Measurements from ENCODE around the gene PRDM13. TPM values are rescaled to one million over a fixed set of nuclear protein-coding genes. Genes with fewer than 3 reads are reported as not detected.

The PRDM13 gene
- total RNA-seq, 1 donor from 2014 or later: not detected

- H3K4me1 ChIP-seq: no peaks in the 10 kb centered on the region
- no peaks in the 10 kb centered on the region for H3K27me3 ChIP-seq (ENCODE audit: low read depth)
- DNase-seq: no peak
- H3K36me3 ChIP-seq: no peaks in the 10 kb centered on the region
- no peaks in the 10 kb centered on the region for H3K9me3 ChIP-seq
- TF ChIP-seq CTCF (IDR thresholded peaks at IDR 0.05): no peak
- no peak overlapping the region for H3K27ac ChIP-seq
- ATAC-seq: no peak
- H3K4me3 ChIP-seq: no peak overlapping the region
- intact Hi-C loops (cut with DNase I): no loop called here
These were observed 32.5 kb upstream of the PRDM13 start for GRCh38 chr6:99573980-99574617.

GRCh38 chr6:99575544-99576227 is 30.9 kb upstream of the PRDM13 start:
- no peaks in the 10 kb centered on the region for H3K27me3 ChIP-seq (ENCODE audit: low read depth)
- intact Hi-C loops (cut with DNase I): no loop called here
- H3K27ac ChIP-seq: no peak overlapping the region
- ATAC-seq (no peak), DNase-seq (no peak)
- no peak overlapping the region for H3K4me3 ChIP-seq
- no peaks in the 10 kb centered on the region for H3K9me3 ChIP-seq
- no peak for TF ChIP-seq CTCF (IDR thresholded peaks at IDR 0.05)
- H3K36me3 ChIP-seq: no peaks in the 10 kb centered on the region
- no peaks in the 10 kb centered on the region for H3K4me1 ChIP-seq

GRCh38 chr6:99579781-99580180 is 26.9 kb upstream of the PRDM13 start:
- Histone ChIP-seq H3K27me3 (ENCODE audit: low read depth) (no peaks in the 10 kb centered on the region), H3K9me3 (no peaks in the 10 kb centered on the region), H3K27ac (no peak overlapping the region), H3K4me3 (no peak overlapping the region), H3K36me3 (no peaks in the 10 kb centered on the region), H3K4me1 (no peaks in the 10 kb centered on the region)
- TF ChIP-seq CTCF (IDR thresholded peaks at IDR 0.05): no peak
- intact Hi-C loops (cut with DNase I): no loop called here
- ATAC-seq (no peak), DNase-seq (no peak)

- Histone ChIP-seq H3K9me3 (no peaks in the 10 kb centered on the region), H3K27ac (no peak overlapping the region), H3K4me1 (peaks cover 35% of the 10 kb centered on the region), H3K4me3 (no peak overlapping the region), H3K27me3 (ENCODE audit: low read depth) (peaks cover 52% of the 10 kb centered on the region), H3K36me3 (no peaks in the 10 kb centered on the region)
- ATAC-seq: no peak
- DNase-seq: no peak
- intact Hi-C loops (cut with DNase I): no loop called here
- TF ChIP-seq CTCF (IDR thresholded peaks at IDR 0.05): no peak
These were observed 18.8 kb upstream of the PRDM13 start for GRCh38 chr6:99587792-99588191.

- intact Hi-C loops (cut with DNase I): no loop called here
- H3K4me3 ChIP-seq: peak overlapping the region; percentile 65
- TF ChIP-seq CTCF (IDR thresholded peaks at IDR 0.05): peak; percentile 66
- H3K27me3 ChIP-seq (ENCODE audit: low read depth): peaks cover 60% of the 10 kb centered on the region
- H3K4me1 ChIP-seq: peaks cover 39% of the 10 kb centered on the region
- H3K9me3 ChIP-seq: no peaks in the 10 kb centered on the region
- DNase-seq: peak; percentile 85
- H3K27ac ChIP-seq: no peak overlapping the region
- peak; percentile 95 to 97 for ATAC-seq
- no peaks in the 10 kb centered on the region for H3K36me3 ChIP-seq
These were observed 17.9 kb upstream of the PRDM13 start for GRCh38 chr6:99588618-99589289.
